Measurements from ENCODE around the gene CHAF1A.
A peak's percentile ranks its signal among the peaks of the same experiment; 100 is the strongest.

The CHAF1A gene

GRCh38 chr19:4456843-4457653, 54.6 kb downstream of the CHAF1A start:
- peak; percentile 44 for DNase-seq (ENCODE audit: low read depth)

- DNase-seq (ENCODE audit: low read depth) = peak; percentile 99
These were observed 55.4 kb downstream of the CHAF1A start, which contains the start of gene UBXN6 for GRCh38 chr19:4457654-4458395. UBXN6 (minus strand) TSS chr19:4457794; CDS start chr19:4457697, 97 bp downstream.

DNA sequence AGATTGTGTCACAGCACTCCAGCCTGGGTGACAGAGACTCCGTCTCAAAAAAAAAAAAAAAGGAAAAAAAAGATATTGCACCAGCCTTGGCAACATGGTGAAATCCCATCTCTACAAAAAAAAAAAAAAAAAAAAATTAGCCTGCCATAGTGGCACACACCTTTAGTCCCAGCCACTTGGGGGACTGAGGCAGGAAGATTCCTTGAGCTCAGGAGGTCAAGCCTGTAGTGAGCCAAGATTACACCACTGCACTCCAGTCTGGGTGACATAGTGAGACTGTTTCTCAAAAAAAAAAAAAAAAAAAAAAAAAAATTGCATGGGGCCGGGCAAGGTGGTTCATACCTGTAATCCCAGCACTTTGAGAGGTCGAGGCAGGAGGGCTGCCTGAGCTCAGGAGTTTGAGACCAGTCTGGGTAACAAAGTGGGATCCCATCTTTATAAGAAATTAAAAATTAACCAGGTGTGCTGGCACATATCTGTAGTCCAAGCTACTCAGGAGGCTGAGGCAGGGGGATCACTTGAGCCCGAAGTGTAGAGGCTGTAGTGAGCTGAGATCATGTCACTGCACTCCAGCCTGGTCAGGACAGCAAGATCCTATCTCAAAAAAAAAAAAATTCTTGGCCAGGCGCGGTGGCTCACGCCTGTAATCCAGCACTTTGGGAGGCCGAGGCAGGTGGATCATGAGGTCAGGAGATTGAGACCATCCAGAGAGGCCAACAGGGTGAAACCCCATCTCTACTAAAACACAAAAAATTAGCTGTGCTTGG, 62.6 kb downstream of the CHAF1A start:
- no peak for DNase-seq (ENCODE audit: low read depth)

GRCh38 chr19:4467835-4468234, 65.4 kb downstream of the CHAF1A start:
- no peak for DNase-seq (ENCODE audit: low read depth)

DNA sequence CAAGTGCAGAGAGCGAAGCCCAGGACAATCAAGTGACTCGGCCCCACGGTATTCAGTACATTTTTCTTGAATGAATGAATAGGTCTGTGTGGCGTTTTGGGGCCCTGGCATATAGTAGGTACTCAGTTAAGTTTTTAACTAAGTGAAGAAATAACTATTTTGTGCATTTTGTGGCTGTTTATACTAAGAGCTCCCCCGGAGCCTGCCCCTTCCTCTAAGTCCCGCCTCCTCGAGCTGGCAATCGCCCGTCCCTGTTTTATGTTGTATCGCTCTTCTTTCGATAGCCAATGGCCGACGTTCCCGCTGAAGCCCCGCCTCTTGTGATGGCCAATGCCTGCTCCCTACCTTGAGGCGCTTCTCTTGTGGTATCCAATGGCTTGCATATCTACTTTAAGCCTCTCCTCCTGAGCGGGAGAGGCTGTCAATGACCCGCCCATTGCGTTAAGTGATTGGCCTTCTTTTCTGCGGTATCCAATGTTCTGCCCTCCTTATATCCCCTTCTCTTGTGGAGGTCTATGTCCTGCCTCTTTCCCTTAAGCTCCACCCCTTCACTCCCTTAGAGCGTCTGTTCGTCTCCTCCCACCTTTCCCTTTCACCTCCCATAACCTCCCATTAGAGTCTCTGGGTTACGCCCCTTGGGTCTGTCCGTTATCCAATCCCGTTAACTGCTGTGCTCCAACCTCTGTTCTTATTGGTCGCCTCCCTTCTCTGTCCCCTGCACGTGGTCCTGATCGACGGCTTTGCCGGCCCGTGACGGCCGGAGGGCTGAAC, 69.1 kb downstream of the CHAF1A start:
- peak; percentile 97 for DNase-seq (ENCODE audit: low read depth)

DNA sequence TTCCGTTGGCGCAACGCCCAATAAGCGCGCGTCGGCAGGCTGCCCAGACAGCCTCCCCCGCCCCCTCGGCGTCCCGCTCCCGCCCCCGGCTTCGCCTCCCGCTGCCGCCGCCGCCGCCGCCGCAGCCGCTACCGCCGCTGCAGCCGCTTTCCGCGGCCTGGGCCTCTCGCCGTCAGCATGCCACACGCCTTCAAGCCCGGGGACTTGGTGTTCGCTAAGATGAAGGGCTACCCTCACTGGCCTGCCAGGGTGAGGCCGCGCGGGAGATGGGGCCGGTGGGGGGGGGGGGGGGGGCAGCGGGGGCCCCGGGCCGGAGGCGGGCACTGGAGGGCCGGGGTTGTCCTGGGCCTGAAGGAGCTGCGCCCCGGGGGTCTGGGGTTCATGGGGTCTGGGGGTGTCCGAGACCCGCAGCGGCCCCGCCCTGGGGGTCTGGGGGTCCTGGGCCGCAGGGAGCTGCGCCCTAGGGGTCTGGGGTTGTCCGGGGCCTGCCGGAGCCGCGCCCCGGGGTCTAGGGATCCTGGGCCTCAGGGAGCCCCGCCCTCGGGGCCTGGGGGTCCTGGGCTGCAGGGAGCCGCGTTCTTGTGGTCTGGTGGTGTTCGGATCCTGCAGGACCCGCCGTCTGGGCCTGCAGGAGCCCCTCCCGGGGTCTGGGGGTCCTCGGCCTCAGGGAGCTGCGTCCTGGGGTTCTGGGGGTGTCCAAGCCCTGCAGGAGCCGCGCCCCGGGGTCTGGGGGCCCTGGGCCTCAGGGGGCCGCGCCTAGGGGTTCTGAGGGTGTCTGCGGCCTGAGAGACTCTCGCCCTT, 69.9 kb downstream of the CHAF1A start, which contains the start of gene HDGFL2:
TSS of gene HDGFL2 (plus strand) at position 124 of the 801 bp plus-strand sequence. CDS start at position 178, 54 bp downstream.
- DNase-seq (ENCODE audit: low read depth) = no peak

DNA sequence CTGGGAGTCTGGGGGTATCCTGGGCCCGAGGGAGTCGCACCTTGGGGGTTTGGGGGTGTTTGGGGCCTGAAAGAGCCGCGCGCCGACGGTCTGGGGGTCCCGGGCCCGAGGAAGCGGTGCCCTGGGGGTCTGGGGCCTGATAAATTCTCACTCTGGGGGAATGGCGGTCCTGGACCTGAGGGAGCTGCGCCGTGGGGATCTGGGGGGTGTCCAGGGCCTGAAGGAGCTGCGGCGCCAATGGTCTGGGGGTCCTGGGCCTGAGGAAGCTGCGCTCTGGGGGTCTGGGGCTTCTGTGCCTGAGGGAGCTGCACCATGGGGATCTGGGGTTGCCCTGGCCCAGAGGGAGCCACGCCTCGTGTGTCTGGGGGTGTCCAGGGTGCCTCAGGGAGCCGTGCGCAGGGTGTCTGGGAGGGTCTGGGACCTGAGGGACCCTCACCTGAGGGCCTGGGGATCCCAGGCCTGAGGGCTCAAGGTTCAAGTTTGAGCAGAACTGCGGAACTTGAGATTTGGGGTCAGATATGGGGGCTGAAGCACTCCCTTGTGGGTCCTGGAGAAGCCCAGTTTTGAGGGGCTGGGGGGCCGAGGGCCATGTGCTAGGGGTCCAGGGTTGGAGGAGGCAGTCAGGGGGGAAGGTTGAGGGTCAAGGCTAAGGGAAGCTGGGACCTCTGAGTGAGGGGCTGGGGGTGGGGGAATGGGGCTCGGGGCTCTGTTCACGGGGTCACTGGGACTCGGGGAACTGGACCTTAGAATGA, 70.7 kb downstream of the CHAF1A start:
- no peak for DNase-seq (ENCODE audit: low read depth)

DNA sequence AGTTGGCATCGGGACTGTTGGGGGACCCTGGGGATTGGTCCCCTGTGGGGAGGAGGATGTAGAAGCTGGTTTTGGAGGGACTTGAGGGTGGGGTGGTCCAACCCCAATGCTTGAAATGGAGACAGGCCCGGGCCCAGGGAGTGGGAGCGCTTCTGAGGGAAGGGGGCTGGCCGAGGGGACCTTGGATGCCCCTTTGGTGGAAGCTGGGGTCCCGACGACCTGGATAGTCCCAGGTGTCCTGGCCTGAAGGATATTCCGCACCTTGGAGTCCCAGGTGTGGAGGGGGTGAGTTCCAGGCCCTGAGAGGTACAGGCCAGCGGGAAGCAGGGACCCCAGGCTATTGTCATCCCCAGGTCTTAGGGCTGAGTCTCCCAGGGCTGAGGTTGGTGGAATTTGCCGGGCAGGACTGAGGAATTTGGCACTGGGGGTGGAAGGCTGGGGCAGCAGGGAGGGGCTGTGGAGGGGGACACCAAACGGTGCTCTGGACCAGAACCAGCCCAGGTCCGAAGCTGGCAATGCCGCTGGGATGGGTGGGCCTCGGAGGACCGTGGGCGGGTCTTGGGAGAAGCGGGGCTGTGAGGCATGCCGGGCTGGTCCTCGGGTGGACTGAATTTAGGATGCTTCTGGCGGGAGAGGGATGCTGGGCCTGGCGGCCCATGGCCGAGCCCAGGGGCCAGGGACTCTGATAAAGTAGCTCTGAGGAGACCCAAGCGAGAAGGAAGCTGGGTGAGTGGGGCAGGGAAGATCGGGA, 71.5 kb downstream of the CHAF1A start:
- no peak for DNase-seq (ENCODE audit: low read depth)

DNA sequence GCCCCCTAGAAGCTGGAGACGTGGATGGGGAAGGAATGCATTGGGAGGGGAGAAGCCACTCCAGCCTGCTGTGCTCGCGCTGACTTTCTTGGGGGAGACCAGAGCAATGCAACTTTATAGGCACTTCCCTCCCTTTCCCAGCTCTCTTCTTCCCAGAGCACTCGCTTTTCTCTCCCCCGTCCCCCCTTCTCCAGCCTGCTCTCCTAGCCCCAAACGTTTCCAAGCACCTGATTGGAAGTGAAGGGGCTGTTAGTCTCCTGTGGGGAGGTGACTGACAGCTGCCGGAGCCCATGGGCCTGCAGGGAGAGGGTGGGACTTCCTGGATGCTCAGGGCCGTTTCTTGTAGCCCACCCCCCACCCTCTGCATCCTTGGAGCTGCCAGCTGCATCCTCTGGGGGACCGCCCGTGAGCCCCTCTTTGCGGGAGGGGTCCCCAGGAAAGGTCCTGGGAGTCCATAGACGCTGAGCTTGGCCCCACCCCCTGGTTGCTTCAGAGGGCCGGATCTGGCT, 72.1 kb downstream of the CHAF1A start:
- no peak for DNase-seq (ENCODE audit: low read depth)

DNA sequence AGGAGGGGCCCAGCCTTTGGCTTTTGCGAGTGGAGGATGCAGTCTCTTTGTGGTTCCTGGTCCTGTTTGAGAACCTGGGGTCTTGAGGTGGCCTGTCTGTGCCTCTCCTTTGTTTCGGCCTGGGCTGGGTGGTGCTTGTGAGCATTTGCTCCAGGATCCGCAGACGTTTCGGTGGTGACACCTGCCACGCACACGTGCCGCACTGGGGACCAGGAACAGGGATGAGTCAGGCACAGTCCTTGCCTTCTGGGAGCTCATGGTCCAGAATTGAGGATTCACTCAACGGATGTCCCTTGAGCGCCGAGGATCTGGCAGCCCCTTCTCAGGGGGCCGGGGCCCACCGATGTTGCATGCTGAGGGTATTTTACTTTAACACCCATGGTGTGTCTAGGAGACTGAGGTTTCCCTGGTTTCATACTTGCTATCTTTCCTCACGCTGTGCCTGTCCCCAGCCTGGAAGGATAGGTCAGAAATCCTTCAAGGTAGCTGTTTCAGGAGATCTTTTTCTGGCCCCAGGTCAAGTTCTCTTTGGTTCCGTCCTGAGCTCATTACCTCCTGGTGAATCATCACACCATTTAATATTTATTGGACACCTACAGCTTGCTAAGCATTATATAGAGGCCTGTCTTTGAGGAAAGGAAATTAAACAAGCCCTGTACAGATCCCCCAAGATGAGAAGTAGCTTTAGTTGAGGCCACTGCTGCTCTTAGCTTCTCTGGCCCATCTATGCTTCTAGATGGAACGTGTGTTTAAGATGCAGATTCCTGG, 74.8 kb downstream of the CHAF1A start:
- no peak for DNase-seq (ENCODE audit: low read depth)

- no peak for DNase-seq (ENCODE audit: low read depth)
These were observed 80.4 kb downstream of the CHAF1A start for GRCh38 chr19:4482721-4483364.

- no peak for DNase-seq (ENCODE audit: low read depth)
These were observed 80.9 kb downstream of the CHAF1A start for GRCh38 chr19:4483385-4483784.

DNA sequence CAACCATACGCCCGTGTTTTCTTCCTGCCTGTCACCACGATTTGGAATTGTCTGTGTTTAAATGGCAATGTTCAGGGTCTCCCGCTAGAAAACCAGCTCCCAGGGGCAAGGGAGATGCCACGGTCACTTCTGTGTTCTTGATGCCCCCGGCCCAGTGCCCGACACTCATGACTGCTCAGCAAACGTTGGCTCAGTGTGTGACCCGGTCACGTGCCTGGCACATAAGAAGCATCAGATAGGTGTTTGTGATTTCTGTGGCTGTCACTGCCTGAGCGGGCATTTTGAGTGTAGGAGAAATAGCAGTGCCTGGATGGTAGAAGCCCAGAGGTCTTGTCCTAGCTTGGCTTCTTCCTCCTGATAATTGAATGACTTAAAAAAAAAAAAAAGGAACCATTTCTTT, 85.1 kb downstream of the CHAF1A start:
- DNase-seq (ENCODE audit: low read depth) = no peak

GRCh38 chr19:4488496-4488895, 86.1 kb downstream of the CHAF1A start:
- DNase-seq (ENCODE audit: low read depth) = no peak

DNA sequence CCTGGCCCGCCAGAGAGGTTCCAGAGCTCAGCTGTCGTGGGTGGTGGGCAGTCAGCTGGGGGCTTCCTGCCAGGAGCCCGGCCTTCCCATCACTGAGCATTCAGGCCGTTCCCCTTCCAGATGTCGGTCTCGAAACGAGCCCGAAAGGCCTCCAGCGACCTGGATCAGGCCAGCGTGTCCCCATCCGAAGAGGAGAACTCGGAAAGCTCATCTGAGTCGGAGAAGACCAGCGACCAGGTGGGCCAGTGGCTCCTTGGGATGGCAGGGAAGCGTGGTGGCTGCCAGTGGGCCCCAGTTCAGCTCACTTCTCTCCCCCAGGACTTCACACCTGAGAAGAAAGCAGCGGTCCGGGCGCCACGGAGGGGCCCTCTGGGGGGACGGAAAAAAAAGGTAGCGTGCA, 89.0 kb downstream of the CHAF1A start:
- no peak for DNase-seq (ENCODE audit: low read depth)

GRCh38 chr19:4492337-4493103, 90.1 kb downstream of the CHAF1A start:
- DNase-seq (ENCODE audit: low read depth) = no peak

Data from T-helper 22 cell (primary cell).